ENCODE results near the gene PTPRJ.

The PTPRJ gene

GRCh38 chr11:47998345-47998732 lies 18.0 kb downstream of the PTPRJ start:
- Histone ChIP-seq H3K9me3 (ENCODE audit: control insufficient read depth, insufficient read depth, low read length) (no peaks in the 10 kb centered on the region), H3K36me3 (ENCODE audit: control insufficient read depth, insufficient read depth, low read length) (no peaks in the 10 kb centered on the region), H3K27me3 (ENCODE audit: control insufficient read depth, insufficient read depth, low read length) (no peaks in the 10 kb centered on the region), H3K27ac (ENCODE audit: low read length) (no peak overlapping the region), H3K4me3 (ENCODE audit: low read length) (no peak overlapping the region), H3K4me1 (ENCODE audit: control insufficient read depth, insufficient read depth, low read length) (peaks cover 3% of the 10 kb centered on the region; the same call in 1 of the 2 replicates)
- WGBS (ENCODE audit: insufficient coverage, insufficient read length) = no CpG with 5 or more reads among the region's 5 CpGs
- no peak for DNase-seq (ENCODE audit: low read depth, low spot score)

GRCh38 chr11:47998733-47999359 lies 18.5 kb downstream of the PTPRJ start:
- no peak overlapping the region for H3K27ac ChIP-seq (ENCODE audit: low read length)
- no peaks in the 10 kb centered on the region for H3K9me3 ChIP-seq (ENCODE audit: control insufficient read depth, insufficient read depth, low read length)
- H3K36me3 ChIP-seq (ENCODE audit: control insufficient read depth, insufficient read depth, low read length) = no peaks in the 10 kb centered on the region
- no peaks in the 10 kb centered on the region for H3K27me3 ChIP-seq (ENCODE audit: control insufficient read depth, insufficient read depth, low read length)
- no CpG with 5 or more reads among the region's 2 CpGs for WGBS (ENCODE audit: insufficient coverage, insufficient read length)
- H3K4me3 ChIP-seq (ENCODE audit: low read length) = no peak overlapping the region
- no peak for DNase-seq (ENCODE audit: low read depth, low spot score)
- H3K4me1 ChIP-seq (ENCODE audit: control insufficient read depth, insufficient read depth, low read length) = peaks cover 3% of the 10 kb centered on the region; the same call in 1 of the 2 replicates

GRCh38 chr11:48000432-48000831 lies 20.1 kb downstream of the PTPRJ start:
- Histone ChIP-seq H3K27me3 (ENCODE audit: control insufficient read depth, insufficient read depth, low read length) (no peaks in the 10 kb centered on the region), H3K27ac (ENCODE audit: low read length) (no peak overlapping the region), H3K4me3 (ENCODE audit: low read length) (no peak overlapping the region), H3K4me1 (ENCODE audit: control insufficient read depth, insufficient read depth, low read length) (peaks cover 3% of the 10 kb centered on the region; the same call in 1 of the 2 replicates), H3K36me3 (ENCODE audit: control insufficient read depth, insufficient read depth, low read length) (no peaks in the 10 kb centered on the region), H3K9me3 (ENCODE audit: control insufficient read depth, insufficient read depth, low read length) (no peaks in the 10 kb centered on the region)
- WGBS (ENCODE audit: insufficient coverage, insufficient read length) = 100% methylated on average over 1 of the region's 5 CpGs
- DNase-seq (ENCODE audit: low read depth, low spot score) = no peak

GRCh38 chr11:48001438-48002021 lies 21.2 kb downstream of the PTPRJ start:
- Histone ChIP-seq H3K27me3 (ENCODE audit: control insufficient read depth, insufficient read depth, low read length) (no peaks in the 10 kb centered on the region), H3K36me3 (ENCODE audit: control insufficient read depth, insufficient read depth, low read length) (no peaks in the 10 kb centered on the region), H3K27ac (ENCODE audit: low read length) (no peak overlapping the region), H3K4me3 (ENCODE audit: low read length) (no peak overlapping the region), H3K9me3 (ENCODE audit: control insufficient read depth, insufficient read depth, low read length) (no peaks in the 10 kb centered on the region), H3K4me1 (ENCODE audit: control insufficient read depth, insufficient read depth, low read length) (peaks cover 6% of the 10 kb centered on the region; the same call in 1 of the 2 replicates)
- WGBS (ENCODE audit: insufficient coverage, insufficient read length) = no CpG with 5 or more reads among the region's 2 CpGs
- no peak for DNase-seq (ENCODE audit: low read depth, low spot score)

GRCh38 chr11:48002561-48002960 lies 22.2 kb downstream of the PTPRJ start:
- no peak for DNase-seq (ENCODE audit: low read depth, low spot score)
- Histone ChIP-seq H3K36me3 (ENCODE audit: control insufficient read depth, insufficient read depth, low read length) (no peaks in the 10 kb centered on the region), H3K4me1 (ENCODE audit: control insufficient read depth, insufficient read depth, low read length) (0 out of 2 replicates have a peak, but pooled peaks cover 3% of the 10 kb centered on the region), H3K4me3 (ENCODE audit: low read length) (no peak overlapping the region), H3K27ac (ENCODE audit: low read length) (no peak overlapping the region), H3K9me3 (ENCODE audit: control insufficient read depth, insufficient read depth, low read length) (no peaks in the 10 kb centered on the region), H3K27me3 (ENCODE audit: control insufficient read depth, insufficient read depth, low read length) (no peaks in the 10 kb centered on the region)
- no CpG with 5 or more reads among the region's 4 CpGs for WGBS (ENCODE audit: insufficient coverage, insufficient read length)

GRCh38 chr11:48003926-48004325 lies 23.6 kb downstream of the PTPRJ start:
- Histone ChIP-seq H3K9me3 (ENCODE audit: control insufficient read depth, insufficient read depth, low read length) (no peaks in the 10 kb centered on the region), H3K27me3 (ENCODE audit: control insufficient read depth, insufficient read depth, low read length) (no peaks in the 10 kb centered on the region), H3K36me3 (ENCODE audit: control insufficient read depth, insufficient read depth, low read length) (no peaks in the 10 kb centered on the region), H3K4me1 (ENCODE audit: control insufficient read depth, insufficient read depth, low read length) (0 out of 2 replicates have a peak, but pooled peaks cover 3% of the 10 kb centered on the region), H3K27ac (ENCODE audit: low read length) (no peak overlapping the region), H3K4me3 (ENCODE audit: low read length) (no peak overlapping the region)
- no peak for DNase-seq (ENCODE audit: low read depth, low spot score)
- WGBS (ENCODE audit: insufficient coverage, insufficient read length) = no CpG with 5 or more reads among the region's 2 CpGs

- no CpG with 5 or more reads among the region's 2 CpGs for WGBS (ENCODE audit: insufficient coverage, insufficient read length)
- no peaks in the 10 kb centered on the region for H3K27me3 ChIP-seq (ENCODE audit: control insufficient read depth, insufficient read depth, low read length)
- DNase-seq (ENCODE audit: low read depth, low spot score) = no peak
- no peaks in the 10 kb centered on the region for H3K9me3 ChIP-seq (ENCODE audit: control insufficient read depth, insufficient read depth, low read length)
- no peaks in the 10 kb centered on the region for H3K36me3 ChIP-seq (ENCODE audit: control insufficient read depth, insufficient read depth, low read length)
- no peak overlapping the region for H3K27ac ChIP-seq (ENCODE audit: low read length)
- H3K4me3 ChIP-seq (ENCODE audit: low read length) = no peak overlapping the region
- H3K4me1 ChIP-seq (ENCODE audit: control insufficient read depth, insufficient read depth, low read length) = 0 out of 2 replicates have a peak, but pooled peaks cover 3% of the 10 kb centered on the region
These were observed 24.1 kb downstream of the PTPRJ start for GRCh38 chr11:48004456-48004855.

- Histone ChIP-seq H3K36me3 (ENCODE audit: control insufficient read depth, insufficient read depth, low read length) (no peaks in the 10 kb centered on the region), H3K4me3 (ENCODE audit: low read length) (no peak overlapping the region), H3K27ac (ENCODE audit: low read length) (no peak overlapping the region), H3K4me1 (ENCODE audit: control insufficient read depth, insufficient read depth, low read length) (0 out of 2 replicates have a peak, but pooled peaks cover 3% of the 10 kb centered on the region), H3K9me3 (ENCODE audit: control insufficient read depth, insufficient read depth, low read length) (no peaks in the 10 kb centered on the region), H3K27me3 (ENCODE audit: control insufficient read depth, insufficient read depth, low read length) (no peaks in the 10 kb centered on the region)
- no CpG with 5 or more reads among the region's 4 CpGs for WGBS (ENCODE audit: insufficient coverage, insufficient read length)
- DNase-seq (ENCODE audit: low read depth, low spot score) = no peak
These were observed 24.8 kb downstream of the PTPRJ start for GRCh38 chr11:48005136-48005535.

GRCh38 chr11:48005831-48006270 lies 25.5 kb downstream of the PTPRJ start:
- Histone ChIP-seq H3K27me3 (ENCODE audit: control insufficient read depth, insufficient read depth, low read length) (no peaks in the 10 kb centered on the region), H3K4me3 (ENCODE audit: low read length) (no peak overlapping the region), H3K4me1 (ENCODE audit: control insufficient read depth, insufficient read depth, low read length) (0 out of 2 replicates have a peak, but pooled peaks cover 3% of the 10 kb centered on the region), H3K9me3 (ENCODE audit: control insufficient read depth, insufficient read depth, low read length) (no peaks in the 10 kb centered on the region), H3K27ac (ENCODE audit: low read length) (no peak overlapping the region), H3K36me3 (ENCODE audit: control insufficient read depth, insufficient read depth, low read length) (no peaks in the 10 kb centered on the region)
- no peak for DNase-seq (ENCODE audit: low read depth, low spot score)
- WGBS (ENCODE audit: insufficient coverage, insufficient read length) = no CpG with 5 or more reads among the region's 4 CpGs

GRCh38 chr11:48006301-48006992 lies 26.1 kb downstream of the PTPRJ start:
- no peak for DNase-seq (ENCODE audit: low read depth, low spot score)
- no peaks in the 10 kb centered on the region for H3K9me3 ChIP-seq (ENCODE audit: control insufficient read depth, insufficient read depth, low read length)
- no peaks in the 10 kb centered on the region for H3K27me3 ChIP-seq (ENCODE audit: control insufficient read depth, insufficient read depth, low read length)
- no peak overlapping the region for H3K27ac ChIP-seq (ENCODE audit: low read length)
- WGBS (ENCODE audit: insufficient coverage, insufficient read length) = no CpG with 5 or more reads among the region's 5 CpGs
- H3K36me3 ChIP-seq (ENCODE audit: control insufficient read depth, insufficient read depth, low read length) = no peaks in the 10 kb centered on the region
- H3K4me1 ChIP-seq (ENCODE audit: control insufficient read depth, insufficient read depth, low read length) = 0 out of 2 replicates have a peak, but pooled peaks cover 3% of the 10 kb centered on the region
- no peak overlapping the region for H3K4me3 ChIP-seq (ENCODE audit: low read length)

All from iPS DF 6.9 (cell line).